ENCODE data around the gene TMEM179. TPM values are rescaled to one million over a fixed set of nuclear protein-coding genes. Genes with fewer than 3 reads are reported as not detected.

Gene TMEM179
- total and polyA plus RNA-seq, 2 of the 13 experiments (the other 11 are each of a cell fraction or from before 2014, with no cell fraction given) = not detected

- TF ChIP-seq CEBPZ (IDR thresholded peaks at IDR 0.05; ENCODE audit: low read length) (no peak), ZNF780A (CRISPR knock-in tag; IDR thresholded peaks at IDR 0.05) (no peak), ZBTB25 (CRISPR knock-in tag; IDR thresholded peaks at IDR 0.05) (no peak), ZNF318 (CRISPR knock-in tag; IDR thresholded peaks at IDR 0.05) (no peak), ZNF224 (CRISPR knock-in tag; IDR thresholded peaks at IDR 0.05) (no peak), ZNF530 (CRISPR knock-in tag; IDR thresholded peaks at IDR 0.05; ENCODE audit: low read depth) (no peak), TRIM24 (CRISPR knock-in tag; IDR thresholded peaks at IDR 0.05) (no peak), NFAT5 (CRISPR knock-in tag; IDR thresholded peaks at IDR 0.05) (no peak), KDM4B (CRISPR knock-in tag; IDR thresholded peaks at IDR 0.05) (0 out of 2 replicates have a peak, but pooled peaks have one; percentile 74), MLLT10 (CRISPR knock-in tag; IDR thresholded peaks at IDR 0.05) (no peak)
These were observed 35.4 kb upstream of the TMEM179 start (continued) for GRCh38 chr14:104639885-104640548.

All from HepG2 (cell line).